Activated CD4-positive, alpha-beta T cell treated with anti-CD3 and anti-CD28 coated beads, Interleukin-2, Interleukin-4, amounts not matched to agents 100 ng/mL and 50 ng/mL, durations not matched to agents 16 hours and 8 hours (primary cell): ENCODE data around the gene ZNF532.
"Not testable (repeated sequence)": the region's sequence is repeated elsewhere in the genome, so short reads cannot be mapped to it uniquely, and the experiment has no call there.

Experiments
- DNase-seq: peaks from one replicate; pipeline ENCODE4 v3.0.0-alpha.2; 2020; ENCODE audit warnings: low spot score

Gene ZNF532

GRCh38 chr18:58850786-58851469 is 13.7 kb upstream of the ZNF532 start:
- DNase-seq, result no peak

DNA sequence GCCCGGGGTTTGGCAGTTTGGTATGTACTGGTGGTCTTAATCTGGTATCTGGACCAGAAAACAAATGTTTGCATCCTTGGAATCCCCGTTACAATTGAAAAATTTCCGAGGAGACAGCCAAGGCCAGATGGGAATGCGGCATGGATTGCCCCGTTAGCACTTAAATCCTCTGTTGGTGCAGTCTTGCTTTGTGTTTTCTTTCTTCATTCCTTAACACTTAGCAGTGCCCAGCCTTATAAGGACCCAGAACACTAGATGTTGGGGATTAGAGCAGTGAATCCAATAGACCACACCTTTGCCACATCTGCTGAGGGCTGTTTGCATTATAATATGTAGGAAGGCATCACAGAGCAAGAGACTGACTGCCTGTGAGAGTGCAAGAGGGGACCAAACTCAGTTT is 12.8 kb upstream of the ZNF532 start:
- DNase-seq, result no peak

DNA sequence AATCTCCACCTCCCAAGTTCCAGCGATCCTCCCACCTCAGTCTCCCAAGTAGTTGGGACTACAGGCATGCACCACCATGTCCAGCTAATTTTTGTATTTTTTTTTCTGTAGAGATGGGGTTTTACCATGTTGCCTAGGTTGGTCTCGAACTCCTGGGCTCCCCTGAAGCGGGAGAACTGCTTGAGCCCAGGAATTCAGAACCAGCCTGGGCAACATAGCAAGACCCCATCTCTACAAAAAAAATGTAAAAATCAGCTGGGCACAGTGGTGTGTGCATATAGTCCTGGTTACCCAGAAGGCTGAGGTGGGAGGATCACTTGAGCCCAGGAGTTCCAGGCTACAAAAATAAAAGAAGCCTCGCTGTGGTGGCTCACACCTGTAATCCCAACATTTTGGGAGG is 12.0 kb upstream of the ZNF532 start:
- no peak for DNase-seq

- DNase-seq, result no peak
Measured at GRCh38 chr18:58853561-58853960, 11.1 kb upstream of the ZNF532 start.

GRCh38 chr18:58855521-58855920 is 9.2 kb upstream of the ZNF532 start:
- DNase-seq, result not testable (repeated sequence)

GRCh38 chr18:58856881-58857280 is 7.8 kb upstream of the ZNF532 start:
- DNase-seq, result no peak

- DNase-seq, result no peak
Measured at GRCh38 chr18:58858591-58859468, 5.8 kb upstream of the ZNF532 start.

DNA sequence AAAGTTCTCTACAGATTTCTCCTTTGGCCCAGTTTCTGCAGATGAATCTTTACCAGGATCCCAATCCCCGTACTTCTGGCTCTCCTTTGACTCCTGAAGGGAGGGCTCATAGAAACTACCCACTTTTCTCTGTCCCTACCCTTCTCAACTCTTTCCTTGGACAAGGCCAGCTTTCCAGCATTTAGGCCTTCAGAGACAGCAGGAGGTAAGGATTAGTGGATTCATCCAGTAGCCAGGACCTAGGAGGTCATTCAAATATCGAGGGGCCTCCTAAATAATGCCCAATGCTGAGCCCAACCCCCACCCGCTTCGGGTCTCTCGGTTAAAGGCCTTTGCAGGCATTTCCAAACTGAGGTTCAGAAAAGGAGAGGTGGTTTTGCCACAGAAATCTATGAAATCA is 4.8 kb upstream of the ZNF532 start:
- DNase-seq, result no peak

- no peak for DNase-seq
Measured at GRCh38 chr18:58860747-58861231, 3.9 kb upstream of the ZNF532 start.

DNA sequence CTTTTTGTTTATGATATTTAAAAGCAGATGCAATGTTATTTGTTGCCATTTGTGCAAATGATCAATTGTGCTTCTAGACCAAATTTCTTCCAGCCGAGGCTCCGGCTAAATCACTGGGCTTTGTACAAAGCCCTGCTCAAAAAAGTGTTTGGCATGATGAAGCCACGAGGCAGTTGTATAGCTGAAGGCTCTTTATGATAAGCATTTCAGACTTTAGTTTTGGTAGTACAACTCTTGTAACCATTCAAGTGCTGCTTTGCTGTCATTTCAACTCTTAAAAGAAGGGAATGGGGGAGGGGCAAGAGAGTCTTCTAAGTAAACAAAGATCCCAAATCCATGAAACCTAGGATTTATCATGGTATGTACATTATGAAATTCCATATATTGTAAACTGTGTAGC is 3.3 kb upstream of the ZNF532 start:
- DNase-seq, result no peak

GRCh38 chr18:58861861-58862301 is 2.8 kb upstream of the ZNF532 start:
- no peak for DNase-seq

GRCh38 chr18:58862356-58862755 is 2.3 kb upstream of the ZNF532 start:
- no peak for DNase-seq

- DNase-seq, result no peak
Measured at GRCh38 chr18:58862851-58863538, 1.7 kb upstream of the ZNF532 start.

GRCh38 chr18:58863539-58864145 is 1.0 kb upstream of the ZNF532 start:
- DNase-seq, result no peak

DNA sequence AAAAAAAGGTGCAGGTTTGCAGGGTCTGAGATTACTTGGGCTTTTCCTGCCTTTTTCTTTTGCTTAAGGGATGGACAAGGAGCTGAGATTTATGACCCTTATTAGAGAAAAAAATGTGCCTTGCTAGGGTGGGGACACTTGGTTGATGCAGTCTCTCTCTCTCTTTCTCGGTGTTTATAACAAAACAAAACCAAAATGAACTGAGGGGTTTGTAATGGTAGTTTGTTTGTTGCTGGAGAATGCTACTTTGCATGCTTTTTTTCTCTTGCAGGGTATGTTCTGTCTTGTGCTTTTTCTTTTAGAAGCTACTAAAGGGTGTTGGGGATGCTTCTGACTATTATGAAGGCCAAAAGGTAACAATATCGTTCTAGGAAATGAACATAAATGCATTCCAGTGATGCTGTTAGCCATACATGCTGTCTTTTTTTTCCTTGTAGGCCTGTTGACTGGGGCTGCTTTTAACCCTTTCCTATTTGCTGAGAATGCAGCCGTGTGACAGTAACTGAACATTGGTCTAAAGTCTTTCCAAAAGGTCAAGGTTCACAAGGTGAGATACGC is 435 bp downstream of the ZNF532 start:
- DNase-seq, result no peak

DNA sequence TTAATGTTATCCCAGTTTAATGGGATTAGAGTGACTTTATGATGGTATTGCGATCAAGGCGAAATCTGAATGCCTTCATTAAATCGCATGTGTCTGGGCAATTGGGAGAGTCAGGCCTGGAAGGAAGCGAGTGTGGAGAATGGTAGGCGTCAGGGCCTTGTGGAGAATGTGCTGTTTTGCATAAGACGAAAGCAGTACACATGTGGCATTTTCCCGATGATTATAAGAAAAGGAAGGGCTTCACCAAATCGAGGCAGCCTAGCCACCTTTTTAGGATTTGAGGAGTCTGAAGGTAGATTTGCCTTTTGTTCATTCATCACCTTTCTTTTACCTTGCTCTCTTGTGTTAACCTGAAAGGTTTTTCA is 1.0 kb downstream of the ZNF532 start:
- DNase-seq, result no peak

DNA sequence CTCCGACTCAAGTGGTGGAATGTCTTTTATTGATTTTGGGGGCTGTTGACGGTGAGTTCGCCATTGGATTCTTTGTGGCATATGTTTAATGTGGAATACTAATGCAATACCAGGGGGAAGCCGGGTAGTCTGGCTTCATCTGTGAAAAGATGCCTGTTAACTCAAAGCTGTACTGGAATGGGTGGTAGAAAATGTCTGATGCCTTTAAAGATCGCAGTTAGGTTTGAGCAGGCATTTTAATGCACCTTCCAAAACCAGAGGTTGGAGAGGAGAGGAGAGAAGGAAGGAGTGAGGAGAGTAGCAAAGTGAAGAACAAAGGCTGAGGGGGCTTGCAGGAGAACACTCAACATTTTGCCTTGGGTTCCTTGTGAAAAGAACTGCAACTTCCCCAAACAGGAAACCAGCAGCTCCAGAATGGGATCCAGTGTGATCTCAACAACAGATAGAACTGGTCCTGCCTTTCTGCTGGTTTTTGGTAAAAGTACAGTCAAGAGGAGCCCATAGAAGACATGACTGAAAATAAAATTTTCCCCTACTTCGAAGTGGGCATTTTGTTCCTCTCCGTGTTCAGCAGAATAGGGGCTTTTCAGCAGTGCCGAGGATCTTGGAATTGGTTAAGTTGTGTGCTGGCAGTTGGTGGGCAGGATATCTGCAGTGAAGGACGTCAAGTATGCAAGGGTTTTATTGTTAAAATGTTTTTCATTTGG is 1.5 kb downstream of the ZNF532 start:
- DNase-seq, result no peak

DNA sequence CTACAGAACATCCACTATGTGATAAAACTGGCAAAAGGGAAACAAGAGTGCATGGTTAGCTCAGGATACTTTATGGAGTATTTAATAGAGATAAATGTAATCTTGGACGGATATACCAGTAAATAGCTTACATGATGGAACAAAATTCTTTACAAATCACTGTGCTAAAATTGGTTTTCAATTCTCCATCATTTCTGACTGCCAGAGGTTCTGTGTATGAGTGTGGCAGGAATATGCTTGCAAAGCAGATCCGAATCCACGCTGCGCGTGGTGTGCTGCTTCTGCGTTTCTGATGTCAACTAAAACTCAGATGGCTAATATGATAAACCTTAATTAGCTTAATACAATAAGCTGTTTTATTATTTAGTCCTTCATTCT is 2.1 kb downstream of the ZNF532 start:
- no peak for DNase-seq

DNA sequence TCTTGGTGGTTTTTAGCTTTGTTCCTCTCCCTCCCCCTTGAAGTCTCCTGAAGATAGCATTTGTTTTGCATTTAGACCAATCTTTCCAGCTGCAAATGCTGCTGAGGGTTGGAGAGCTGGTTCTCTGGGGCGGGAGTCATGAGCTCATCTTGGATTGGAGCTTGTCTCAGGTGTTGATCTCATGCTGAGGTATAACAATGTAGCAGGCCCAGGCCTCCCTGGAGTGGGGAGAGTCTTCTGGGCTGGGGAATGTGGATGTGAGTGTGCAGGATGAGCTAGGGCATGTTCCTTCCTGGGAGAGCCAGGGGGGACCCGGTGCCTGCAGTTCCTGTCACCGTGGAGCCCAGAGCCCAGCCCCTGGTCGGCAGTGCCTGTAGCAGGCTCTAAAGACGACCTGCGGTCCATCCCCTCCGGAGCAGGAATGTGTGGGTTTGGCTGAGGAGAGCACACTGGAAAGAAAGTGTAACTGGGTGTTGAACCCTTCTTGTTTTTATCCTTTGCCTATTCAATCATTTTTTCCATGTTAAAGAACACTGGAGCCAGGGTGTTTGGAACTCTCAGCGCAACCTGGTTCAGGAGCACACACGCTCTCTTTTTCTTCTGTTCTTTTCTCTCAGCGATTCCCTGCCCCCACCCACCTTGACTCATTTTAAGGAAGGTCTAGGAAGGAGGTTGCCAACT is 2.7 kb downstream of the ZNF532 start:
- no peak for DNase-seq

- DNase-seq, result no peak
Measured at GRCh38 chr18:58868440-58868839, 3.8 kb downstream of the ZNF532 start.

DNA sequence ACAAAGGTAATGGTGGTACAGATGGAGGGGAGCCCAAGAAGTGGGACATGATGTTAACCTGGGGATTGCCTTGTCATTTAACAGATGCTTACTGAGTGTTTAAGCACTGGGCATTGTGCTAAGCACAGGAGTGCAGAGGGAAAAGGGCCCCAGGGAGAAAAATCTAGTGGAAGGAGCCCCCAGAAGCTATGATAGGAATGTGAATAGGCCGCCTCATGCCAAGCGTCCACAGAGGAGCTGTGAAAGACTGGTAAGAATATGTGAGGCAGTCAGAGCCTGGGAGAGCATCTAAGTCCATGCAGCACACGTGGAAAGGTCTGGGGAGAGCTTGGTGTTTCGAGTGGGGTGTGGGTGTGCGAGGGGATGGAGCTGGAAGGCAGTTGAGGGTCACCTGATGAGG is 5.5 kb downstream of the ZNF532 start:
- no peak for DNase-seq
